Adrenal gland (tissue), 12 donors: Measurements from ENCODE around the gene WASHC4. TPM values are rescaled to one million over a fixed set of nuclear protein-coding genes. Genes with fewer than 3 reads are reported as not detected.

Experiments
- DNase-seq, 7 donors: peaks; one replicate each; pipeline ENCODE4 v3.0.0-alpha.2; 2019 to 2020
- H3K27ac ChIP-seq, 5 donors: fragments of 200-600 bp; sonication (generic) in 4 of 5; 1 replicate in 3 of 5; 2 replicates in 2 of 5; pipeline versions ENCODE4 v1.5.1 to v1.8.0; 2016 to 2020; ENCODE audit warnings: mild to moderate bottlenecking in 1 of 5
- H3K27me3 ChIP-seq: fragments of 200-600 bp; 2 replicates; pipeline ENCODE4 v1.8.0; 2021
- H3K36me3 ChIP-seq, 2 donors: fragments of 200-600 bp; replicated peaks in 1 of 2; 1 replicate in 1 of 2; 2 replicates in 1 of 2; pipeline versions ENCODE4 v1.5.1 to v1.8.0; 2018 to 2022
- H3K4me1 ChIP-seq, 2 donors: fragments of 200-600 bp; replicated peaks in 1 of 2; 1 replicate in 1 of 2; 2 replicates in 1 of 2; pipeline versions ENCODE4 v1.5.1 to v1.8.0; 2018 to 2021
- H3K4me3 ChIP-seq, 4 donors: fragments of 200-600 bp; sonication (generic) in 3 of 4; one replicate each; pipeline ENCODE4 v1.5.1; 2016 to 2018
- H3K9me3 ChIP-seq, 3 donors: fragments of 200-600 bp; sonication (generic) in 1 of 3; replicated peaks in 1 of 3; 1 replicate in 2 of 3; 2 replicates in 1 of 3; pipeline versions ENCODE4 v1.5.1 to v1.8.0; 2016 to 2021
- CTCF ChIP-seq, 6 experiments: fragments of 450-650 bp in 4 of 6; fragments of 200-600 bp in 2 of 6; sonication (generic) in 1 of 6; IDR thresholded peaks; 1 replicate in 5 of 6; 2 replicates in 1 of 6; pipeline versions ENCODE4 v1.5.1 to v1.8.0; 2016 to 2021; ENCODE audit warnings: antibody characterized with exemption in 6 of 6, mild to moderate bottlenecking in 2 of 6, moderate library complexity in 1 of 6
- POLR2A ChIP-seq, 2 donors: fragments of 450-650 bp; IDR thresholded peaks; one replicate each; pipeline ENCODE4 v1.6.1; 2017; ENCODE audit warnings: antibody characterized with exemption in 2 of 2, mild to moderate bottlenecking in 2 of 2, moderate library complexity in 1 of 2
- WGBS, 4 donors: extraction: QIAGEN DNeasy Blood & Tissue Kit in 2 of 4; methylation state at CpG; one replicate each; pipeline versions ENCODE4 v1.1.5 to v1.1.7; 2013 to 2017; 5-methylcytosine and 5-hydroxymethylcytosine counted together
- intact Hi-C, 2 donors: fragments of 100-400 bp; cut with DNase I; formaldehyde crosslinking; loops; one replicate each; pipeline versions ENCODE4 v1.14.1 to v1.15.0; 2022 to 2023
- polyA plus RNA-seq, 3 donors: library from polyadenylated mRNA; stranded (reverse); fragments of 200-250 nt in 2 of 3; fragments of 350-450 nt in 1 of 3; fragmentation: Illumina TruSeq in 1 of 3; extraction: RNeasy Lipid Tissue Mini Kit (QIAGEN cat#74804) in 1 of 3; gene quantifications; one replicate each; pipeline ENCODE4 v1.2.3, GENCODE V29; 2013 to 2014
- total RNA-seq, 9 donors: library from RNA; depleted of rRNA in 4 of 9; stranded (reverse); fragments of >200 nt in 4 of 9; fragments of 120-200 nt in 1 of 9; fragmentation: NEBNext Ultra II Directional in 1 of 9; extraction: Animal tissue kit (Norgen Biotek cat#: 25700) in 1 of 9; gene quantifications; one replicate each; pipeline versions ENCODE4 v1.1.0 to v1.2.4, GENCODE V29; 2013 to 2023
- donor health status: healthy with polysubstance abuse.
- donor health status: Bipolar disorder and iron deficiency.
- donor health status: DM: yes; HTN: yes; CAD: no.
- donor health status: DM: no; HTN: no; CAD: no.
- donor health status: DM: no; HTN: no; CAD: no.
- donor health status: DM: yes; HTN: yes; CAD: no.

WASHC4 gene
- total and polyA plus RNA-seq, 12 donors: 17.8 to 90.6 (median 52.8) TPM

- Histone ChIP-seq H3K9me3 (no peaks in the 10 kb centered on the region), H3K36me3 (peaks cover 0 to 59% of the 10 kb centered on the region in 2 donors), H3K4me3 (no peak overlapping the region), H3K27me3 (no peaks in the 10 kb centered on the region), H3K27ac (no peak overlapping the region), H3K4me1 (no peaks in the 10 kb centered on the region)
- intact Hi-C loops: loop anchor here in 1 of 2 donors (10.0 kb wide), 1 partner anchor 221 kb away; no protein-coding TSS in a partner anchor
- no peak for DNase-seq
- TF ChIP-seq POLR2A (IDR thresholded peaks at IDR 0.05) (no peak), CTCF (IDR thresholded peaks at IDR 0.05) (no peak)
- 79 to 91% (median 85%) methylated on average over 2 of the region's 2 CpGs for WGBS, 4 donors
Observed at GRCh38 chr12:105164068-105164467, 56.5 kb downstream of the WASHC4 start.

GRCh38 chr12:105166736-105167135, 59.2 kb downstream of the WASHC4 start:
- Histone ChIP-seq H3K9me3 (no peaks in the 10 kb centered on the region), H3K36me3 (peaks cover 0 to 61% of the 10 kb centered on the region in 2 donors), H3K4me1 (no peaks in the 10 kb centered on the region), H3K27ac (peak overlapping the region in 1 of 5 donors; percentile 4), H3K4me3 (no peak overlapping the region), H3K27me3 (no peaks in the 10 kb centered on the region)
- TF ChIP-seq POLR2A (IDR thresholded peaks at IDR 0.05) (no peak), CTCF (IDR thresholded peaks at IDR 0.05) (no peak)
- no peak for DNase-seq
- intact Hi-C loops: loop anchor here in 1 of 2 donors (10.0 kb wide), 1 partner anchor 218 kb away; no protein-coding TSS in a partner anchor
- WGBS, 4 donors: 47 to 63% (median 53%) methylated on average over 1 of the region's 1 CpG

GRCh38 chr12:105167346-105167745, 59.8 kb downstream of the WASHC4 start:
- Histone ChIP-seq H3K27me3 (no peaks in the 10 kb centered on the region), H3K4me1 (no peaks in the 10 kb centered on the region), H3K36me3 (peaks cover 0 to 57% of the 10 kb centered on the region in 2 donors), H3K4me3 (no peak overlapping the region), H3K9me3 (no peaks in the 10 kb centered on the region), H3K27ac (no peak overlapping the region)
- intact Hi-C loops: loop anchor here in 1 of 2 donors (10.0 kb wide), 1 partner anchor 217 kb away; no protein-coding TSS in a partner anchor
- no peak for DNase-seq
- TF ChIP-seq CTCF (IDR thresholded peaks at IDR 0.05) (no peak), POLR2A (IDR thresholded peaks at IDR 0.05) (no peak)

- Histone ChIP-seq H3K9me3 (no peaks in the 10 kb centered on the region), H3K4me3 (no peak overlapping the region), H3K36me3 (peaks cover 0 to 57% of the 10 kb centered on the region in 2 donors), H3K27ac (no peak overlapping the region), H3K27me3 (no peaks in the 10 kb centered on the region), H3K4me1 (no peaks in the 10 kb centered on the region)
- DNase-seq: no peak
- TF ChIP-seq CTCF (IDR thresholded peaks at IDR 0.05) (no peak), POLR2A (IDR thresholded peaks at IDR 0.05) (no peak)
- intact Hi-C loops: loop anchor here in 1 of 2 donors (10.0 kb wide), 1 partner anchor 217 kb away; no protein-coding TSS in a partner anchor
Observed at GRCh38 chr12:105168006-105168405, 60.5 kb downstream of the WASHC4 start.
